NB4 (cell line): ENCODE data around the gene FTCDNL1.

ENCODE experiments used
- DNase-seq: peaks from one replicate; pipeline ENCODE4 v3.0.0; 2010; ENCODE audit warnings: low read depth
- H3K4me3 ChIP-seq: one replicate; pipeline ENCODE4 v1.5.1; 2011; ENCODE audit warnings: mild to moderate bottlenecking, low read depth, low read length, moderate library complexity
- CTCF ChIP-seq: IDR thresholded peaks from one replicate; pipeline ENCODE4 v1.5.1; 2012; ENCODE audit warnings: low read depth, low read length
- MAX ChIP-seq: IDR thresholded peaks from 2 replicates; pipeline ENCODE4 v1.6.1; 2011; ENCODE audit warnings: low read depth, low read length
- MYC ChIP-seq: IDR thresholded peaks from 2 replicates; pipeline ENCODE4 v1.6.1; 2011; ENCODE audit warnings: low read depth, low read length
- POLR2A ChIP-seq: IDR thresholded peaks from 2 replicates; pipeline ENCODE4 v1.6.1; 2011; ENCODE audit warnings: mild to moderate bottlenecking; ENCODE audit not compliant: insufficient read length; ENCODE audit errors: extremely low read depth

FTCDNL1 gene

GRCh38 chr2:199865905-199866304, 14.9 kb upstream of the FTCDNL1 start:
- H3K4me3 ChIP-seq = no peak overlapping the region
- no peak for DNase-seq

GRCh38 chr2:199862788-199863187, 11.8 kb upstream of the FTCDNL1 start:
- no peak for DNase-seq
- no peak overlapping the region for H3K4me3 ChIP-seq
- TF ChIP-seq MAX = no peak

More at GRCh38 chr2:199865905-199866304, 14.9 kb upstream of the FTCDNL1 start:
- TF ChIP-seq MYC = no peak

- TF ChIP-seq MAX = 0 out of 2 replicates have a peak, but pooled peaks have one; percentile 14
- TF ChIP-seq CTCF = peak; percentile 28
- TF ChIP-seq POLR2A = no peak
- no peak; the same call in 1 of the 2 replicates for TF ChIP-seq MYC
- no peak overlapping the region for H3K4me3 ChIP-seq
- DNase-seq = peak; percentile 55
Observed at GRCh38 chr2:199861132-199861774, 10.3 kb upstream of the FTCDNL1 start.

- TF ChIP-seq CTCF = no peak
- no peak for TF ChIP-seq MAX
- no peak for TF ChIP-seq POLR2A
- no peak for TF ChIP-seq MYC
- DNase-seq = no peak
- no peak overlapping the region for H3K4me3 ChIP-seq
Observed at GRCh38 chr2:199855812-199856211, 4.8 kb upstream of the FTCDNL1 start.

GRCh38 chr2:199851883-199852282, 891 bp upstream of the FTCDNL1 start:
- no peak overlapping the region for H3K4me3 ChIP-seq
- TF ChIP-seq MYC = no peak
- no peak for TF ChIP-seq MAX
- no peak for TF ChIP-seq CTCF
- TF ChIP-seq POLR2A = no peak
- no peak for DNase-seq

GRCh38 chr2:199851501-199851810, 464 bp upstream of the FTCDNL1 start:
- TF ChIP-seq MYC (no peak), POLR2A (no peak), MAX (no peak), CTCF (no peak)
- DNase-seq = no peak
- H3K4me3 ChIP-seq = peak overlapping the region; percentile 59

- no peak for TF ChIP-seq MYC
- no peak for TF ChIP-seq POLR2A
- no peak for TF ChIP-seq CTCF
- TF ChIP-seq MAX = no peak
- peak overlapping the region; percentile 72 for H3K4me3 ChIP-seq
- peak; percentile 7 for DNase-seq
Observed at GRCh38 chr2:199850218-199850717, 724 bp downstream of the FTCDNL1 start.
